ENCODE results near the gene ZDHHC9. TPM values are rescaled to one million over a fixed set of nuclear protein-coding genes. Genes with fewer than 3 reads are reported as not detected.

Gene ZDHHC9
- polyA plus RNA-seq, 6 donors from 2014 or later, result 2.9 to 5.2 (median 3.8) TPM; not detected in 1

- peak overlapping the region in 1 of 8 donors; percentile 41 for H3K4me3 Mint-ChIP-seq
- H3K27ac Mint-ChIP-seq, result peak overlapping the region in 3 of 6 donors; percentile 7 to 79 (median 39)
- no peak for DNase-seq
- H3K27me3 Mint-ChIP-seq, result no peaks in the 10 kb centered on the region
- no peak for ATAC-seq (ENCODE audit: low read depth in 2 of 2)
- H3K36me3 Mint-ChIP-seq, result peaks cover 0 to 14% of the 10 kb centered on the region in 2 donors
- H3K9me3 Mint-ChIP-seq, result no peaks in the 10 kb centered on the region
- peaks cover 26 to 36% (median 31%) of the 10 kb centered on the region in 3 donors for H3K4me1 Mint-ChIP-seq
Measured at GRCh38 chrX:129790146-129790545, 53.5 kb downstream of the ZDHHC9 start.

DNA sequence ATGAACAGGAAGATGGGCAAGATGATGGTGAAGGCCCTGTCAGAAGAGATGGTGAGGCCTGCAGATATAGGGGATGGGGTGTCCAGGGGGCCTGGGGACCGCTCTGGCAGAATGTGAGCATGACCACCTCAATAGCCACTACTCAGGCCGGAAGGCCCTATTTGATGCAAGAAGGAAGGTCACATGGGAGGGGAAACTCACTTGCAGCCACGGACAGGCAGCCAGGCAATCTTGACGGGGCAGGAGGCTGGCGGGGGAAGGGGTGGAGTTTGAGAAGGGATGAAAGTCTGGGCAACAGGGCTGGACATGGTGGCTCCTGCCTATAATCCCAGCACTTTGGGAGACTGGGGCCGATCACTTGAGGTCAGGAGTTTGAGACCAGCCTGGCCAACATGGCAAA is 55.2 kb downstream of the ZDHHC9 start:
- H3K36me3 Mint-ChIP-seq, result peaks cover 0 to 7% of the 10 kb centered on the region in 2 donors
- H3K4me3 Mint-ChIP-seq, result peak overlapping the region in 2 of 8 donors; percentile 38 to 56
- ATAC-seq (ENCODE audit: low read depth in 2 of 2), result no peak
- peak overlapping the region in 4 of 6 donors; percentile 52 to 98 (median 69) for H3K27ac Mint-ChIP-seq
- no peak for DNase-seq
- H3K4me1 Mint-ChIP-seq, result peaks cover 29 to 46% (median 39%) of the 10 kb centered on the region in 3 donors
- H3K27me3 Mint-ChIP-seq, result no peaks in the 10 kb centered on the region
- H3K9me3 Mint-ChIP-seq, result no peaks in the 10 kb centered on the region

- no peak for DNase-seq
- H3K9me3 Mint-ChIP-seq, result no peaks in the 10 kb centered on the region
- ATAC-seq (ENCODE audit: low read depth in 2 of 2), result no peak
- H3K36me3 Mint-ChIP-seq, result peaks cover 0 to 15% of the 10 kb centered on the region in 2 donors
- H3K27me3 Mint-ChIP-seq, result no peaks in the 10 kb centered on the region
- H3K4me1 Mint-ChIP-seq, result peaks cover 39 to 56% (median 48%) of the 10 kb centered on the region in 3 donors
- H3K4me3 Mint-ChIP-seq, result peak overlapping the region in 7 of 8 donors; percentile 58 to 80 (median 75)
- H3K27ac Mint-ChIP-seq, result peak overlapping the region; percentile 26 to 98 (median 75)
Measured at GRCh38 chrX:129787336-129788055, 56.2 kb downstream of the ZDHHC9 start.

- peaks cover 39 to 69% (median 55%) of the 10 kb centered on the region in 3 donors for H3K4me1 Mint-ChIP-seq
- peaks cover 0 to 15% of the 10 kb centered on the region in 2 donors for H3K36me3 Mint-ChIP-seq
- ATAC-seq (ENCODE audit: low read depth in 2 of 2) (peak; percentile 79 to 86), DNase-seq (peak; percentile 71)
- peak overlapping the region; percentile 69 to 98 (median 96) for H3K27ac Mint-ChIP-seq
- H3K9me3 Mint-ChIP-seq, result no peaks in the 10 kb centered on the region
- no peaks in the 10 kb centered on the region for H3K27me3 Mint-ChIP-seq
- H3K4me3 Mint-ChIP-seq, result peak overlapping the region; percentile 72 to 90 (median 86)
Measured at GRCh38 chrX:129786210-129786651, 57.5 kb downstream of the ZDHHC9 start.

- peaks cover 0 to 20% of the 10 kb centered on the region in 2 donors for H3K36me3 Mint-ChIP-seq
- H3K27ac Mint-ChIP-seq, result peak overlapping the region in 5 of 6 donors; percentile 22 to 98 (median 96)
- H3K4me3 Mint-ChIP-seq, result peak overlapping the region; percentile 72 to 100 (median 87)
- DNase-seq (no peak), ATAC-seq (ENCODE audit: low read depth in 2 of 2) (no peak)
- H3K9me3 Mint-ChIP-seq, result no peaks in the 10 kb centered on the region
- H3K4me1 Mint-ChIP-seq, result peaks cover 39 to 75% (median 56%) of the 10 kb centered on the region in 3 donors
- H3K27me3 Mint-ChIP-seq, result no peaks in the 10 kb centered on the region
Measured at GRCh38 chrX:129785160-129785947, 58.3 kb downstream of the ZDHHC9 start.

DNA sequence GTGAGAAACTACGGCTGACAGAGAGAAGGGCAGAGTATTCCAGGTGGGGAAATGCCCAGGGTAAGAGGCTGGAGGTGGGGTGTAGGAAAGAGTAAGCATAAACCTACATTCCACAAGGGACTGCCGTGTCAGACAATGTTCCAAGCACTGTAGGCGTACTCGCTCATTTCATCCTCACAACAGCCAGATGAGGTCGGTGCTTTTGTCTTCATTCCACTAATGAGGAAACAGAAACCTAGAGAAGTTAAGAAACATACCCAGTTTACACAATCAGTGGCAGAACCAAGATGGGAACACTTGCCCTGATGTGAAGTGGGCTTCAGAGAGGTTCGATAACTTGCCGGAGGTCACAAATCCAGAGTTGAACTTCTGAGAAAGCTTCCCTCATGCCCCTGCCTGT is 59.3 kb downstream of the ZDHHC9 start:
- H3K36me3 Mint-ChIP-seq, result peaks cover 5 to 25% of the 10 kb centered on the region in 2 donors
- DNase-seq (no peak), ATAC-seq (ENCODE audit: low read depth in 2 of 2) (no peak)
- H3K4me1 Mint-ChIP-seq, result peaks cover 42 to 76% (median 57%) of the 10 kb centered on the region in 3 donors
- H3K4me3 Mint-ChIP-seq, result peak overlapping the region; percentile 76 to 100 (median 96)
- no peaks in the 10 kb centered on the region for H3K27me3 Mint-ChIP-seq
- H3K9me3 Mint-ChIP-seq, result peaks cover 0 to under 1% (median 0%) of the 10 kb centered on the region in 7 donors
- peak overlapping the region in 5 of 6 donors; percentile 63 to 98 (median 69) for H3K27ac Mint-ChIP-seq

DNA sequence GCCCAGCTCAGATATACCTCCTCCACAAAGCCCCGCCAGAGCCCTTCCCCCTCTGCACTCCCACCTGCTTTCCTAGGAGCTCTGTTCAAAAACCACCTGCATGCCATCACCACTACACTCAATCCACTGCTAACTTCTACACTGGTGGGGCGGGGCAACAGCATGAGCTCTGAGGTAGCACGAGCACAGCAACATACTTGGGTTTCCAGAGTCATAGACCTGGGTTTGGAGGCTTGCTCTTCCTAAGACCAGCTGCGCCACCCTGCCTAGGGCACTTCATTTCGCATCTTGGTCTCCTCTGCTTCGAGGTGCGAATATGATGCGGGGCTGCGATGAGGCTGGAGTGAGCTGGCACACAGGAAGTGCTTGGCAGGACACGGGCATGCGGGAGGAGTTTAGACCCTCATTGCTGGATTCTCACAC is 60.4 kb downstream of the ZDHHC9 start:
- Mint-ChIP-seq H3K36me3 (peaks cover 5 to 25% of the 10 kb centered on the region in 2 donors), H3K9me3 (peaks cover 0 to 6% (median 0%) of the 10 kb centered on the region in 7 donors), H3K27me3 (no peaks in the 10 kb centered on the region), H3K4me3 (peak overlapping the region; percentile 76 to 100 (median 96)), H3K27ac (peak overlapping the region in 4 of 6 donors; percentile 57 to 98 (median 85)), H3K4me1 (peaks cover 49 to 78% (median 57%) of the 10 kb centered on the region in 3 donors)
- ATAC-seq (ENCODE audit: low read depth in 2 of 2), result no peak
- DNase-seq, result no peak

DNA sequence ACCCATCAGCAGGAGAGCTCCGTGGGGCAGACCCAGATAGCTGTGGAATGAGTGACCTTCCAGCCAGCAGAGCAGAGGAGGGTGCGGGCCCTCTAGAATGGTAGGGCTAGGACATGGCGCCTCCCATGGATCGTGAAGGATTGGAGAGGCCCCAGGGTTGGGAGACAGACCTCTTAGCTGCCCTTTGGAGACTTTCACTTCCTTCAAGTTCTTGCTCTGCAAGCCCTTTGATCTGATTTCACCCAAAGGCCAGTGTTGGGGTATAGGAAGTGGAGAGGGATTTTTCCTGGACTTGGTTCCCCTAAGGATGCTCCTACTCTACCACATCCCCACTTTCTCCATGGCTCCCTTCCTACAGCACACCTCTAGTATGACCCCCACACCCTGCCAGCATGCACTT is 61.0 kb downstream of the ZDHHC9 start:
- H3K27me3 Mint-ChIP-seq, result no peaks in the 10 kb centered on the region
- no peak for DNase-seq
- H3K4me1 Mint-ChIP-seq, result peaks cover 50 to 81% (median 55%) of the 10 kb centered on the region in 3 donors
- no peak for ATAC-seq (ENCODE audit: low read depth in 2 of 2)
- H3K36me3 Mint-ChIP-seq, result peaks cover 5 to 25% of the 10 kb centered on the region in 2 donors
- H3K9me3 Mint-ChIP-seq, result peaks cover 0 to 6% (median 0%) of the 10 kb centered on the region in 7 donors
- H3K27ac Mint-ChIP-seq, result peak overlapping the region; percentile 58 to 98 (median 86)
- peak overlapping the region; percentile 76 to 100 (median 96) for H3K4me3 Mint-ChIP-seq

- Mint-ChIP-seq H3K27me3 (no peaks in the 10 kb centered on the region), H3K27ac (peak overlapping the region; percentile 51 to 99 (median 96)), H3K9me3 (peaks cover 0 to 6% (median 0%) of the 10 kb centered on the region in 7 donors), H3K36me3 (peaks cover 5 to 20% of the 10 kb centered on the region in 2 donors), H3K4me3 (peak overlapping the region; percentile 87 to 100 (median 97)), H3K4me1 (peaks cover 53 to 80% (median 53%) of the 10 kb centered on the region in 3 donors)
- DNase-seq (no peak), ATAC-seq (ENCODE audit: low read depth in 2 of 2) (no peak)
Measured at GRCh38 chrX:129781680-129782495, 61.8 kb downstream of the ZDHHC9 start.

DNA sequence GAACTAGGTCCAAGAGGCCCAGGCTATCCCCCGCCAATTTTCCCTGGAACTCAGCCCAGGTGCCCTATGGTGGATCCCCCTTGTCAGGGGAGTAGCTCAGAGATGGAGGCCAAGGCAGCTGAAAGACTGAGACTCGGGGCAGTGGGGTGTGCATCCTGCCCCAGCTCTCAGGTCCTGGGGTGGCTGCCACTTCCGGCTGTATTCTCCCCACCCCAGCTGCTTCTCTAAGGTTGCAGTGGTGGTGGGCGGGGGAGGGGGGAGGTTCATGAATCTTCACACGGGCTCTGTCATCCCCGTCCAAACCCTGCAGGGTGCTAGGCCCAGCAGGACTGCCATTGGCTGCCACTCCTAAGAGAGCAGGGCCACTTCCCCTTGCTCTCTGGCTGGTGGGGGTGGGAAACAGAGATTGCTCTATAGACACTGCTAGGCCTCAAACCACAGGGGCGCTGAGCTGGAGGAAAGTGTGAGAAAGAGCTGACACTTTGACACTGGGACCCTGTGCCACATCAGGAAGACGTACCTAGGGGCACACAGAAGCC is 62.5 kb downstream of the ZDHHC9 start:
- Mint-ChIP-seq H3K27me3 (no peaks in the 10 kb centered on the region), H3K9me3 (peaks cover 0 to 6% (median 0%) of the 10 kb centered on the region in 7 donors), H3K36me3 (peaks cover 5 to 19% of the 10 kb centered on the region in 2 donors), H3K4me3 (peak overlapping the region; percentile 87 to 100 (median 97)), H3K27ac (peak overlapping the region; percentile 84 to 99 (median 98)), H3K4me1 (peaks cover 51 to 80% (median 52%) of the 10 kb centered on the region in 3 donors)
- ATAC-seq (ENCODE audit: low read depth in 2 of 2) (peak; percentile 67 to 69), DNase-seq (peak; percentile 81)

DNA sequence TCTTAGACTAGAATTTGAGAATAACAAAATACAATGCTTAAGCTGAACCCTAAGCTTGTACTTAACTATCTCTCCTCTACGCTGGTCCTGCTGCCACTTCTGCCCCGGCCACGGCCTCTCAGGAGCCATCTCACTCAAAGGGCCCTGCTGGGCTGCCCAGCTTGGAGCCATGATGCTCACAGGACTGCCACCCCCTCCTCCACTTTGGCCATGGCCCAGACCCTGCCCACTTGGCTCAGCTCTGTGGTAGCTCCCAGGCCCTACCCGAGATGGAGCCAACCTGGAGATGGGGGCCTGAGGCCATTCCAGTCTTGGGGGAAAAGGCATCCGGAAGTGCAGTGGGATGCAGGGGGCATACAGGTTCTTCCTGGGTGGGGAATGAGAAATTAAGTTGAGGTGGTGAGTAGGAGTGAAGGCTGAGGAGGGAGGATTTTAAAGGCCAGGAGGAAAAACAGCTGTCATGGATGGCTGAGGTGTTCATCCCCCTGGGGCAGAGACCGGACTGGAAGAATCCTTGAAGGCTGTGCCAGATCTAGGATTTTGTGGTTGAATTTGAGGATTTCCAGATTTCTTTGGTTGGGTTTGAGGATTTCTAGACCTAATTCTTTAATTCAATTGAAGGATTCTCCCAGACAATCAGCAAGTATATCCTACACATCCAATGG is 63.1 kb downstream of the ZDHHC9 start:
- peaks cover 0 to 6% (median 0%) of the 10 kb centered on the region in 7 donors for H3K9me3 Mint-ChIP-seq
- no peaks in the 10 kb centered on the region for H3K27me3 Mint-ChIP-seq
- H3K27ac Mint-ChIP-seq, result peak overlapping the region; percentile 84 to 99 (median 98)
- no peak for DNase-seq
- H3K4me3 Mint-ChIP-seq, result peak overlapping the region; percentile 87 to 100 (median 97)
- peaks cover 5 to 19% of the 10 kb centered on the region in 2 donors for H3K36me3 Mint-ChIP-seq
- ATAC-seq (ENCODE audit: low read depth in 2 of 2), result no peak
- H3K4me1 Mint-ChIP-seq, result peaks cover 45 to 75% (median 46%) of the 10 kb centered on the region in 3 donors

GRCh38 chrX:129779747-129780146 is 63.9 kb downstream of the ZDHHC9 start, which contains the start of gene SASH3:
TSS of gene SASH3 (plus strand) at chrX:129779949. CDS start at chrX:129780098, 149 bp downstream.
- ATAC-seq (ENCODE audit: low read depth in 2 of 2), result peak; percentile 50 to 55
- Mint-ChIP-seq H3K27ac (peak within 1 kb of the TSS; percentile 96 to 99 (median 98)), H3K9me3 (peaks cover 0 to 6% (median 0%) of the 10 kb centered on the region in 7 donors)

More at GRCh38 chrX:129779747-129780146, 63.9 kb downstream of the ZDHHC9 start, which contains the start of gene SASH3:
- peak; percentile 82 for DNase-seq
- Mint-ChIP-seq H3K4me1 (peaks cover 48 to 77% (median 48%) of the 10 kb centered on the region in 3 donors), H3K4me3 (peak within 1 kb of the TSS; percentile 87 to 100 (median 97)), H3K36me3 (peaks cover 5 to 19% of the 10 kb centered on the region in 2 donors), H3K27me3 (no peaks in the 10 kb centered on the region)

All from naive B cell (primary cell).